Esophagus (tissue), 2 donors: ENCODE results near the gene GGCT. TPM values are rescaled to one million over a fixed set of nuclear protein-coding genes. Genes with fewer than 3 reads are reported as not detected.
"Not testable (repeated sequence)": the region's sequence is repeated elsewhere in the genome, so short reads cannot be mapped to it uniquely, and the experiment has no call there.

Experiments
- H3K27ac ChIP-seq, 2 donors: one replicate each; pipeline ENCODE4 v1.5.1; 2013; ENCODE audit warnings: low read depth in 2 of 2, mild to moderate bottlenecking in 2 of 2, inconsistent platforms in 1 of 2, low read length in 1 of 2, moderate library complexity in 1 of 2
- H3K27me3 ChIP-seq, 2 donors: one replicate each; pipeline ENCODE4 v1.6.1; 2013; ENCODE audit warnings: low read length in 2 of 2, control low read depth in 1 of 2, mild to moderate bottlenecking in 1 of 2; ENCODE audit not compliant: insufficient read depth in 2 of 2, control insufficient read depth in 1 of 2
- H3K36me3 ChIP-seq, 2 donors: one replicate each; pipeline ENCODE4 v1.6.1; 2013; ENCODE audit warnings: low read length in 1 of 2; ENCODE audit not compliant: control insufficient read depth in 2 of 2, insufficient read depth in 2 of 2
- H3K4me1 ChIP-seq, 2 donors: one replicate each; pipeline ENCODE4 v1.6.1; 2013; ENCODE audit warnings: low read length in 1 of 2; ENCODE audit not compliant: control insufficient read depth in 2 of 2, insufficient read depth in 2 of 2
- H3K4me3 ChIP-seq, 2 donors: one replicate each; pipeline ENCODE4 v1.5.1; 2013; ENCODE audit warnings: low read length in 2 of 2, mild to moderate bottlenecking in 2 of 2, low read depth in 1 of 2, moderate library complexity in 1 of 2
- H3K9me3 ChIP-seq, 2 donors: one replicate each; pipeline ENCODE4 v1.6.1; 2013; ENCODE audit warnings: mild to moderate bottlenecking in 2 of 2, low read depth in 1 of 2, low read length in 1 of 2, moderate library complexity in 1 of 2; ENCODE audit not compliant: control insufficient read depth in 2 of 2, insufficient read depth in 1 of 2
- WGBS, 2 donors: extraction: QIAGEN DNeasy Blood & Tissue Kit; methylation state at CpG; one replicate each; pipeline ENCODE4 v1.1.7; 2013; 5-methylcytosine and 5-hydroxymethylcytosine counted together
- polyA plus RNA-seq, 2 donors: library from polyadenylated mRNA; stranded (reverse); fragments of 200-250 nt; gene quantifications; one replicate each; pipeline ENCODE4 v1.2.3, GENCODE V29; 2013
- donor health status: healthy with polysubstance abuse.
- donor health status: Bipolar disorder and iron deficiency.

GGCT gene
- polyA plus RNA-seq, 2 donors, result 88.5 to 96.2 TPM

GRCh38 chr7:30543115-30543514 lies 38.5 kb upstream of the GGCT start:
- not testable (repeated sequence) for H3K4me1 ChIP-seq, H3K27me3 ChIP-seq, H3K9me3 ChIP-seq, H3K36me3 ChIP-seq, H3K27ac ChIP-seq, H3K4me3 ChIP-seq
- WGBS, 2 donors, result 98% methylated on average over 4 of the region's 4 CpGs

GRCh38 chr7:30533886-30534285 lies 29.3 kb upstream of the GGCT start:
- H3K9me3 ChIP-seq, result no peaks in the 10 kb centered on the region
- no peaks in the 10 kb centered on the region for H3K27me3 ChIP-seq
- H3K27ac ChIP-seq, result no peak overlapping the region
- WGBS, 2 donors, result 82 to 90% methylated on average over 5 of the region's 5 CpGs
- no peaks in the 10 kb centered on the region for H3K4me1 ChIP-seq
- no peak overlapping the region for H3K4me3 ChIP-seq
- no peaks in the 10 kb centered on the region for H3K36me3 ChIP-seq

- H3K4me1 ChIP-seq, result no peaks in the 10 kb centered on the region
- WGBS, 2 donors, result 92 to 98% methylated on average over 3 of the region's 3 CpGs
- H3K4me3 ChIP-seq, result no peak overlapping the region
- no peaks in the 10 kb centered on the region for H3K27me3 ChIP-seq
- H3K9me3 ChIP-seq, result no peaks in the 10 kb centered on the region
- no peaks in the 10 kb centered on the region for H3K36me3 ChIP-seq
- H3K27ac ChIP-seq, result no peak overlapping the region
These were observed 26.7 kb upstream of the GGCT start for GRCh38 chr7:30531286-30531685.

GRCh38 chr7:30530373-30530772 lies 25.7 kb upstream of the GGCT start:
- H3K4me1 ChIP-seq, result no peaks in the 10 kb centered on the region
- H3K36me3 ChIP-seq, result no peaks in the 10 kb centered on the region
- H3K27ac ChIP-seq, result no peak overlapping the region
- no peaks in the 10 kb centered on the region for H3K27me3 ChIP-seq
- no peaks in the 10 kb centered on the region for H3K9me3 ChIP-seq
- H3K4me3 ChIP-seq, result no peak overlapping the region
- WGBS, 2 donors, result 95 to 99% methylated on average over 1 of the region's 1 CpG

- no peaks in the 10 kb centered on the region for H3K4me1 ChIP-seq
- H3K27ac ChIP-seq, result no peak overlapping the region
- H3K36me3 ChIP-seq, result no peaks in the 10 kb centered on the region
- H3K9me3 ChIP-seq, result no peaks in the 10 kb centered on the region
- H3K27me3 ChIP-seq, result no peaks in the 10 kb centered on the region
- no peak overlapping the region for H3K4me3 ChIP-seq
These were observed 24.1 kb upstream of the GGCT start for GRCh38 chr7:30528779-30529178.

- not testable (repeated sequence) for H3K27ac ChIP-seq, H3K27me3 ChIP-seq, H3K36me3 ChIP-seq, H3K4me1 ChIP-seq, H3K9me3 ChIP-seq, H3K4me3 ChIP-seq
- 74 to 75% methylated on average over 1 of the region's 1 CpG for WGBS, 2 donors
These were observed 22.7 kb upstream of the GGCT start for GRCh38 chr7:30527297-30527696.

GRCh38 chr7:30526163-30526562 lies 21.5 kb upstream of the GGCT start:
- WGBS, 2 donors, result 91 to 92% methylated on average over 4 of the region's 4 CpGs
- Histone ChIP-seq H3K36me3 (no peaks in the 10 kb centered on the region), H3K27ac (no peak overlapping the region), H3K27me3 (no peaks in the 10 kb centered on the region), H3K4me3 (no peak overlapping the region), H3K4me1 (peaks cover 0 to 3% of the 10 kb centered on the region in 2 donors), H3K9me3 (no peaks in the 10 kb centered on the region)

- Histone ChIP-seq H3K9me3 (no peaks in the 10 kb centered on the region), H3K4me3 (no peak overlapping the region), H3K4me1 (peaks cover 0 to 3% of the 10 kb centered on the region in 2 donors), H3K36me3 (no peaks in the 10 kb centered on the region), H3K27ac (no peak overlapping the region), H3K27me3 (no peaks in the 10 kb centered on the region)
- WGBS, 2 donors, result 83 to 97% methylated on average over 5 of the region's 5 CpGs
These were observed 20.8 kb upstream of the GGCT start for GRCh38 chr7:30525429-30525828.

GRCh38 chr7:30524545-30524944 lies 19.9 kb upstream of the GGCT start:
- Histone ChIP-seq H3K27me3 (no peaks in the 10 kb centered on the region), H3K27ac (no peak overlapping the region)

GRCh38 chr7:30523466-30523865 lies 18.8 kb upstream of the GGCT start:
- H3K36me3 ChIP-seq, result no peaks in the 10 kb centered on the region
- no peaks in the 10 kb centered on the region for H3K27me3 ChIP-seq
- H3K4me3 ChIP-seq, result no peak overlapping the region
- peaks cover 0 to 3% of the 10 kb centered on the region in 2 donors for H3K4me1 ChIP-seq
- 88 to 91% methylated on average over 2 of the region's 2 CpGs for WGBS, 2 donors
- no peak overlapping the region for H3K27ac ChIP-seq
- H3K9me3 ChIP-seq, result no peaks in the 10 kb centered on the region

More at GRCh38 chr7:30524545-30524944, 19.9 kb upstream of the GGCT start:
- peaks cover 0 to 3% of the 10 kb centered on the region in 2 donors for H3K4me1 ChIP-seq
- WGBS, 2 donors, result 52 to 62% methylated on average over 2 of the region's 2 CpGs
- no peak overlapping the region for H3K4me3 ChIP-seq
- H3K36me3 ChIP-seq, result no peaks in the 10 kb centered on the region
- no peaks in the 10 kb centered on the region for H3K9me3 ChIP-seq
